Measurements from ENCODE around the gene RTN4R. TPM values are rescaled to one million over a fixed set of nuclear protein-coding genes. Genes with fewer than 3 reads are reported as not detected.
"Not testable (repeated sequence)": the region's sequence is repeated elsewhere in the genome, so short reads cannot be mapped to it uniquely, and the experiment has no call there.

The RTN4R gene
- total RNA-seq, result under 1 TPM in 2 of 4 donors, not detected in 2; 0.29 to 0.75 TPM

DNA sequence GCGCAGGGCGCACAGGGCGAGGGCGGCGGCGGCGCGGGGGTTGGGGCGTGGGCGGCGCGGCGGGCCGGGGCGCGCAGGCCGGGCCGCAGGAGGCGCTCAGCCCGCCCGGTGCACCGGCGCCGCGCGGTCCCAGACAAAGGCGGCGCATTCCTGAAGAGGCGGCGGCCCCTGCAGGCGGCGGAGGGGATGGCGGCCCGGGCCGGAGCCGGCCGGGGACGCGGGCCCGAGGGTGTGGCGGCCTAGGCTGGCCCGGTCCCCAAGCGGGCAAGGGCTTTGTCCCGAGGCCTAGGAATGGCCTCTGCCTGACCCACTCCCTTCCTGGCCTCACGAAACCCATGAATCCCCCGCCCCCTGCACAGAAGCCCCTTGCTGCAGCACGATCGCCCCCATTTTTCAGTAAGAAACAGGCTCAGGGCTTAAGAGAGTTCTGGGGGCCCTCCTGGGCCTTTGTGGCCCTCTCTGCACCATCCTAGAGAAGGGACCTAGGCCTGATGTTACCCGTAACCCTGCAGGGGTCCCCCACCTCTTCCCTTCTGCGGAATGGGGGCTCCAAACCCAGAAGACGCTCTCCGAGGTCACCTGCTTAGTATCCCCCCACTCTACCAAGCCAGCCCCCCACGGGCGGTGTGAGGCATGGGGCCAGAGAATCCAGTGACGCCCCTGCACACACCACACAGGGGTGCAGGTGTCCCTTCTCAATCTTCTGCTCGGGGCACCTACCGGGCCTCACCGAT lies at the start of gene RTN4R:
Gene RTN4R (minus strand): TSS at position 40 of the 734 bp plus-strand sequence. CDS start 226 bp downstream, outside the sequence.
- intact Hi-C loops (cut with DNase I; ENCODE audit: low total_unique reads), result loop anchor here (5.0 kb wide), 1 partner anchor 111 kb away; no protein-coding TSS in a partner anchor

GRCh38 chr22:20317402-20318042 lies 49.4 kb upstream of the RTN4R start:
- H3K27ac ChIP-seq; in situ Hi-C loops (cut with MboI; ENCODE audit: low sequenced_read_pairs in 4 of 4); H3K27me3 ChIP-seq; H3K36me3 ChIP-seq; DNase-seq; H3K9me3 ChIP-seq; H3K4me3 ChIP-seq; intact Hi-C loops (cut with DNase I; ENCODE audit: low total_unique reads); ATAC-seq: not testable (repeated sequence)
- H3K4me1 ChIP-seq, result peaks cover 21 to 33% of the 10 kb centered on the region in 2 donors
- peak in 4 of 5 experiments; percentile 11 to 47 (median 21) for TF ChIP-seq CTCF (IDR thresholded peaks at IDR 0.05 in 4 of 5, conservative IDR thresholded peaks at IDR 0.05 in 1 of 5)

More for the DNA sequence above, at the start of gene RTN4R:
- in situ Hi-C loops (cut with MboI; ENCODE audit: low sequenced_read_pairs in 4 of 4), result no loop called here
- Histone ChIP-seq H3K36me3 (no peaks in the 10 kb centered on the region), H3K4me3 (peak within 1 kb of the TSS; percentile 23 to 42 (median 28)), H3K27ac (peak within 1 kb of the TSS in 1 of 4 donors; percentile 46), H3K27me3 (peaks cover 0 to 5% (median 0%) of the 10 kb centered on the region in 3 donors), H3K4me1 (no peaks in the 10 kb centered on the region), H3K9me3 (no peaks in the 10 kb centered on the region)
- ATAC-seq (peak; percentile 65 to 74), DNase-seq (peak in 1 of 2 donors; percentile 23)
- TF ChIP-seq CTCF (IDR thresholded peaks at IDR 0.05 in 4 of 5, conservative IDR thresholded peaks at IDR 0.05 in 1 of 5) (peak in 4 of 5 experiments; percentile 61 to 80 (median 72)), POLR2A (IDR thresholded peaks at IDR 0.05) (no peak)

- intact Hi-C loops (cut with DNase I; ENCODE audit: low total_unique reads) (no loop called here), in situ Hi-C loops (cut with MboI; ENCODE audit: low sequenced_read_pairs in 4 of 4) (no loop called here)
- no peaks in the 10 kb centered on the region for H3K27me3 ChIP-seq
These were observed 48.8 kb upstream of the RTN4R start for GRCh38 chr22:20316844-20317401.

More at GRCh38 chr22:20316844-20317401, 48.8 kb upstream of the RTN4R start:
- H3K27ac ChIP-seq, result no peak overlapping the region
- DNase-seq (no peak), ATAC-seq (no peak)
- no peaks in the 10 kb centered on the region for H3K36me3 ChIP-seq
- H3K4me1 ChIP-seq, result peaks cover 21 to 33% of the 10 kb centered on the region in 2 donors
- TF ChIP-seq POLR2A (IDR thresholded peaks at IDR 0.05) (no peak), CTCF (IDR thresholded peaks at IDR 0.05 in 4 of 5, conservative IDR thresholded peaks at IDR 0.05 in 1 of 5) (no peak)
- H3K4me3 ChIP-seq, result no peak overlapping the region
- no peaks in the 10 kb centered on the region for H3K9me3 ChIP-seq
